M059J (cell line): ENCODE results near the gene CADPS2. TPM values are rescaled to one million over a fixed set of nuclear protein-coding genes. Genes with fewer than 3 reads are reported as not detected.

Experiments used
- DNase-seq: peaks from one replicate; pipeline ENCODE4 v3.0.0-alpha.2; 2012; ENCODE audit warnings: low read depth
- total RNA-seq: library from RNA; depleted of rRNA; stranded (reverse); fragments of >200 nt; shearing (Covaris generic); gene quantifications from 2 replicates; pipeline ENCODE4 v1.2.3, GENCODE V29; 2014

CADPS2 gene
- total RNA-seq, 1 experiment from 2014 or later, result 11.8 TPM

DNA sequence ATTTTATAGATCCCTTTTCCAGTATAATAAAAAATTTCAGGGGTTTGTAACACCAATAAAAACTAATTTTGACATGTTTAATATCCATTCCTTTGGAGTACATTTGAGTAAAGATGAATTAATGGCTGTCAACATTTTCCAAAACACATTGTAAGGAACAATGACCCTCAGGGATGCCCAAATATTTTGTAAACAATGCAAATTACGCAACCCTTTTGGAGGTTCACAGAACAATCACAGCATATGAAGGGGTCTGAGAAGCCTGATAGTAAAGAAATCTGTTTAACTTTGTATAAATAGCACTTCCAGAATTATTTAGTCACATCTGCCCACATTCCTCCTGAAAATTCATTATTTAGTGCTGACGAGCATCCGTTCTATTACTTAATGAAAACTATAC lies 428.9 kb downstream of the CADPS2 start:
- no peak for DNase-seq

GRCh38 chr7:122454776-122455507 lies 431.3 kb downstream of the CADPS2 start:
- no peak for DNase-seq

DNA sequence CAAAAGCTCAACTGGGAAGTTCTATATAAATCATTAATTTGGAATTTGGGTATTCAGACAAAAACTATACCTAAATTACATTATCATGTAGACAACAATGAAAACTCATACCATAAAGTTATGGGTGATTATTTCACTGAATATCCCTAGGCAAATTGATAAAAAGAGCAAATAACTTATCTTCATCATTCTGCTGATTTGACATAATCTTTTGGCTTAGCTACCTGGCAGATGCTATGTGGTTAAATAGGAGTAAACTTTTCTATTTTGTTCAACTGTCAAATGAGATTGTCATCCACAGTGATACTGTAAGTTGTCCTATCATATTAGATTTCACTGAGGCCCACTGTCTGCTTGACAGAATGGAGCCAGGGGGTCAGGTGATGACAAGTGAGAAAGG lies 432.8 kb downstream of the CADPS2 start:
- DNase-seq, result no peak

DNA sequence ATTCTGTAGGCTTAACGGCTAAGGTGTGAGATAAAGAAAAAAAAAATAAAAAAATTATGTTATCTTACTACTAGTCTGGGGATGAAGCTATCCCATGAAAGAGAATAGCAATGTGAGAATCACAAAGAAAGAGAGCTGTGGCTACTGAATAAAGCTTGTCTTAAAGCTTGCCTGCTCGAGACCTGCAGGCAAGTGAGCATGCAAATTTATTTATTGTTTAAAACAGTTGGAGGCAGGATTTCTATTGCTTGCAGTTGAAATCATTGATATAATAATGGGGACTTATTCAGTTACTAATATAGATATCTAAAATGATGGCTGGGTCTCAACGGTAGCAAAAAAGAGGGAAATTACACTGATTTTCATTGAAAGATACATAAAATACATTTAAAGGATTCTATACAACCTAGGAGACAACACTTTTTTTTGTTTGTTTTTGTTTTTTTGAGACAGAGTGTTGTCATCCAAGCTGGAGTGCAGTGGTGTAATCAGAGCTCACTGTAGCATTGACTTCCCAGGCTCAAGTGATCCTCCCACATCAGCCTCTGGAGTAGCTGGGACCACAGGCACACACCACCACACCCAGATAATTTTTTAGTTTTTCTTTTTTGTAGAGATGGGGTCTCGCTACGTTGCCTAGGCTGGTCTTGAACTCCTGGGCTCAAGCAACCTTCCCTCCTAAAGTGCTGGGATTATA lies 437.2 kb downstream of the CADPS2 start:
- no peak for DNase-seq

DNA sequence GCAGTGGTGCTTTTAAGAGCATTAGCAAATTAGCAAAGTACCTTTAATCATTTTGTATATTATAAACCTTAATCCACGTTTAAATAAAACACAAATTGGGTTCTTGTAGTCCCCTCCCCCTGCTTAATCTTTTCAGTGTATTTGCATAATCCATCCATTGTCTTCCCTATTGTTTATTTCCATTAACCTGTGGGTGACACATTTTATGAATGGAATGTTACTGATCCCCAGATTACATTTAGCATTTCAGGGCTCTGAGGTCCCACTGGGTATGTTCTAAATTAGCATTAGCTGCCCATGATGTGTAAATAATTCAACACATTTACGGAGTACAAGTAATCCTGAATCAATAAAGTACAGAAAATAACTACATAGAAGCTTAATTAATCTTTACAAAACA lies 443.3 kb downstream of the CADPS2 start:
- DNase-seq, result no peak

DNA sequence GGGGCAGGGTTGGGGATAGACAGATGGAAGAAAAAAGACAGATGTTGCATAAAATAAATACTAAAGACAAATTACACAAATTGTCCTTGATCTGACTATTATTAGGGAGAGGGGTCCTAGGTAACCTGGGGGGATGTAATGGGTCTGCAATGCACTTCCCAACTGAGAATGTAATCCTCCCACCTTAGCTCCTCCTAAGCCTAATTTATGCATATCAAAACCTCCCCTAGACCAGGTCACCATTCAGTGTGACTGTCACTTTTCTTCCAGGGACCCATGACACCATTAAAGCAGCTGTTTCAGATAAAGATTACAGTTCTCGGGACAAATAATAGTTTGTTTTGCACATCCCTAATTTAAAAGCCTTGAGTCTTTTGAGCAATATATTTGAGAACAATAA lies 447.8 kb downstream of the CADPS2 start:
- DNase-seq, result no peak

- DNase-seq, result no peak
Measured at GRCh38 chr7:122438006-122438405, 448.3 kb downstream of the CADPS2 start.

DNA sequence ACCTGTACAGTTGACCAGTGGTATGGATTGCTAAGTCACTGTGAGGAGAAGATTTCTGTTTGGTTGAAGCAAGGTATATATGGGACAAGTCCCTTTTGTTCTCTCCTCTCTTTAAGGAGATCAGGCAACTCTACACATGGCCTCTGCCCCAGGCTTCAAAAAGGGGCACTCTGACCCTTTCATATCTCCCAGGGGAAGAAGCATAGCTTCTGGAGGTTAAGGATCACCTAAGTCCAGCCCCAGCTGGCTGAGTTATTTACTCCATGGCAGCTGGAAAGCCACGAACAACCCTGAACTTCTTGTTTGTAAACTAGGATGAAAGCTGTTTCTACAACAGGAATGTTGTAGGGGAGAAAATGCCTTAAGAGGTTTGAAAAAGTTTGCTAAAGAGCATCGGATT lies 452.5 kb downstream of the CADPS2 start:
- no peak for DNase-seq

DNA sequence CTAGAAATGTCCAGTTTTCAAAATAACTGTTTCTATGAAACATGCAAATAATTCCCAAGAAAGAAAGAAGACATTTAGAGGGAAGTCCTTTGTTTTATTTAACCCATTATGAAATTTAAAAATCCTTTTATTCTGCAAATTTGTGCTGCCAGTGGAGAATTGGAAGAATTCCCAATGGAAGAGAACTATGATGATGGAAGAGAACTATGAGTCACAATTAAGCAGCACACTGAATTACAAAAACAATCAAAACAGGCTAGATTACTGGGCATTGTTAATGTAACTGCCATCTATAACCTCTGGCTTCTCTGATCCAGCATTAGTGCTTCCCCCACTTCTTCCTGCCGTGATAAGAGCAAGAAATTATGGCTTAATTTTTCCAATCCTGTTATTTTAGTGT lies 455.6 kb downstream of the CADPS2 start:
- peak; percentile 2 for DNase-seq

- DNase-seq, result no peak
Measured at GRCh38 chr7:122429926-122430325, 456.3 kb downstream of the CADPS2 start.

DNA sequence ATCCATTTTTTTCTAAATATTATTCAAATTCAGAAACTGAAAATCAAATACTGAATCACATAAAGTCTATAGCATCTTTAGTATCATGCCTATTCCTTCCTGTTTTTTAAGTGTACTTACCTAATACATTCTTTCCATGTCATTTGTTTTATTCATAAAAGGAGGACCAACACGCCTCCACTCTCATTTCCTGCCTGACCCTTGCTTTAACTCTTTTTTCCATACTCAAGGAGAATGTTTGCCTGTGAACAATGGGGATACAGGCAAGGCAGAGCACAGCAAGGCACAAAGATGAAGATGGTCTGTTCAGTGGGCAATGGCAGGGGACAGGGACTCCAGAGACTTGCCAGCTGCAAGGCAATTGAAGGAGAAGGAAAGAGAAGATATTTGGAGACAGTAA lies 460.5 kb downstream of the CADPS2 start:
- no peak for DNase-seq

DNA sequence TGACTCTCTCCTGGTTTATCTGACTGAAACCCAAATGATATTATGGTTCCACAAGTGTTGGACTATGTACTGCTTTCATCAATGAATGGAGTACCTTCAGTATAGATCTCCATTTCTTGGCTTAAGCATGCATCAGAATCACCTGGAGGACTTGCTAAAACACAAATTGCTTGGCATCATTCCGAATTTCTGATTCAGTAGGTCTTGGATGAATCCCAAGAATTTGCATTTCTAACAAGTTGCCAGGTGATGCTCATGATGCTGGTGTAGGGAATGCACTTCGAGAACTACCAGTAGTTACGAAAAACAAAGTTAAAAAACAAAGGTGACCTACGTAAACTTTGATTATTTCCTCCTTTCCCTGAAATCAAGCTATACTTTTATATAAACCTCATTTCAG lies 462.7 kb downstream of the CADPS2 start:
- no peak for DNase-seq

GRCh38 chr7:122416336-122416735 lies 469.9 kb downstream of the CADPS2 start:
- DNase-seq, result no peak

GRCh38 chr7:122415510-122415909 lies 470.8 kb downstream of the CADPS2 start:
- DNase-seq, result no peak

DNA sequence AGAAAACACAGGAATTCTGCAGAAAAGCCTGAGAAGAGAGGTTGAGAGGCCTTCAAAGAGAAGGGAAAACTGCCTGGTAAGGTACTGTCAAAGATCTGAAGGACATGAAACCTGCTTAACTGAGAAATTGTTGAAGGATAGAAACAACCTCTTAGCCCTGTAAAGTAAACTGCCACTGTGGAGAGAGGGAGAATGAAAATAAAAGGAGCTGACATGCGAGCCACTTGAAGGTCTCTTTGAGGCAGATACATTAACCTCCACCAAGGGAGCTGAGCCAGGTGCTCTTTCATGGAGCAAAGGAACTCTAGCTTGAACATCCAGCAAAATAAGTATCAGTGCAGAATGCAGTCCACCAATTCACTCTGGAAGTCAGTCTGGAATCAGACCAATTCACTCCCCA lies 472.9 kb downstream of the CADPS2 start:
- DNase-seq, result no peak

DNA sequence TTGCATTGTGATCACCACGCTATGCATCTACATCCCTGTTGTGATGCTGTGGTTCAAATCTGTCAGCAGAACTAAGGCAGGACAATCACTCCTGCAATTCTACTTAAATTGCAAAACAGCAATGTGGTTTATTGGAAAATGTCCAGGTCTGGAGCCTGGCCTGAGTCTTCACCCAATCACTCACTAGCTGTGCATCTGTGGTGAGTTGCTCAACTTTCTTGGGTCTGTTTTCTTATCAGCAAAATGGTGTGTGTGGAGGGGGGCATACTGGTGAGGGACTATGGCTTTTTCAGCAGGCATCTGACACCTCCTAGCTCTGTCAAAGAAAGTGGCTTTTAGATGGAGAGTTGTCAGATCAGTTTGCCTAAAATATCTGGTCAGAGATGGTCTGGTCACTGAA lies 473.4 kb downstream of the CADPS2 start:
- peak; percentile 3 for DNase-seq

GRCh38 chr7:122412441-122412840 lies 473.8 kb downstream of the CADPS2 start:
- DNase-seq, result no peak

DNA sequence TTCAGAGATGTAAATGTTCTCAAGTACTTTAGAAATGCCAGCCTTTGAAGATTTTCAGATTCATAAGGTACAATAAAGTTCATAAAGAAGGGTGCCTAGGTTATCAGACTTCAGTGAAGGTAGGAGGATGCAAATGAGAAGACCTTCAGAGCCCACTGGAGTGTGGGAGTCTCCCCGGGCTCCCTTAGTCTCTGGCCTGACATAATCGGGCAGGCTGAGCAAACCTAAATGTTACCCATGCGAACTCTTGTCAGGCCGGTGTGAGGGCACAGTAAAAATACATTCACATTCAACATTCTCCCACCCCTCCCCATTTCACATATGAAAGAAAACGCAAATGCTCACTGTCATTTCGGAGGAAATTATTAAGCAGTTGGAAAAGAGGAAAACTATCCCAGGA lies 479.1 kb downstream of the CADPS2 start:
- DNase-seq, result no peak

DNA sequence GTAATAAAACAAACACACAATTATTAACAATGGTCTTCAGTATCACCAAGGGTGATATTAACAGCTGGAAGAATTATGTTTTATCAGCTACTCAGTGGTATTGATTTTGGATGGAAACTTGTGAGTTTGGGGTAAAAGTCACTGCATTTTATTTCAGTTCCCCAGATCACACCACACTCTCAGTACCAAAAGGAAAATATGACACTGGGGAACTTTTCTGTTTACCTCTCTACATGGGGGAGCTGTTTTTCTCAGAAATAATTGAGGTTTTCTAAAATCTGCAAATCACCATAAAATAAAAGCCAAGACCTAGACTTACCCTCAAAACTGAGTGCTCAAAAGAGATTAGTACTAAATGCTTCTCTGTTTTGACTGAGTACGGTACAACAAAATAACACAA lies 483.1 kb downstream of the CADPS2 start:
- DNase-seq, result no peak

DNA sequence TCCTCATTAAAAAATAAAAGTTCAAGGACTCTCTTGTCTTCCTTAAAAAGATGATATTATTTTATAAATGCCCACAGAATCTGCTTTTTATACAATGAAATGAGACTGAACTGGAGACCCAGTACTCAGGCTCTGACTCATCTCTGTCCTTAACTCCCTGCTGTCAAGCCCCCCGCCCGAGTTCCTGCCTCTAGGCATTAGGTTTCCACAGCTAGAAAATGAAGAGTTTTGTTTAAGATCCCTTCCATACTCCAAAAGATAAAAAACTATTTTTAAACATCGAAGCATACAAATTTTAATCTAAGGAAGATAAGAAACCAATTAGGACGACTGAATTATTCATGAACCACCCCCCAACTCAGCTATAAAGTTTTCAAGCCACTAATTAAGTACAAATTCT lies 484.0 kb downstream of the CADPS2 start:
- no peak for DNase-seq

GRCh38 chr7:122397381-122397780 lies 488.9 kb downstream of the CADPS2 start:
- DNase-seq, result no peak

GRCh38 chr7:122394512-122394911 lies 491.7 kb downstream of the CADPS2 start:
- DNase-seq, result no peak

- DNase-seq, result no peak
Measured at GRCh38 chr7:122384528-122384927, 501.7 kb downstream of the CADPS2 start.

- no peak for DNase-seq
Measured at GRCh38 chr7:122383934-122384333, 502.3 kb downstream of the CADPS2 start.
